HG03575 (cell line): ENCODE measurements around the gene FNBP1L.
"Not testable (repeated sequence)": the region's sequence is repeated elsewhere in the genome, so short reads cannot be mapped to it uniquely, and the experiment has no call there.

Experiments used
- ATAC-seq: cut with Tn5 transposase; IDR thresholded peaks from one replicate; pipeline ENCODE4 v1.9.1; 2021; ENCODE audit not compliant: unreplicated experiment, insufficient number of reproducible peaks, low FRiP score; ENCODE audit errors: extremely low read depth

FNBP1L gene

DNA sequence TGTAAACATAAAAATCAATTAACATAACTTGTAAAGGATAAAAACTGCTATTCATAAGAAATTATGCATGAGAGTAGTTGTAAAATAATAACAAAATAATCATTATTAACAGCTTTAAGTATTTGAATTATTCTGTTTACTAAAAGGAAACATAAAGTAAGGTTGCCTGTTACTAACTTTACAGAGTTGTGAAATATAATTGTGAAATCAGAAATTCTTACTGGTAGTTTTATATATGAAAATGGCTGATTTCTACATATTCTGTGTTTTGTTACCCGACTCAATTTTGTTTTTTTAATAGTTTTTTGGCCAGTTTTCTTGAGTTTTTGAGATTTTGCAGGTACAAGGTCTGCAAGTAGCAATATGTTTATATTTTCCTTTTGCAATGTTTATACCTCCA lies 27.8 kb downstream of the FNBP1L start:
- ATAC-seq: no peak

DNA sequence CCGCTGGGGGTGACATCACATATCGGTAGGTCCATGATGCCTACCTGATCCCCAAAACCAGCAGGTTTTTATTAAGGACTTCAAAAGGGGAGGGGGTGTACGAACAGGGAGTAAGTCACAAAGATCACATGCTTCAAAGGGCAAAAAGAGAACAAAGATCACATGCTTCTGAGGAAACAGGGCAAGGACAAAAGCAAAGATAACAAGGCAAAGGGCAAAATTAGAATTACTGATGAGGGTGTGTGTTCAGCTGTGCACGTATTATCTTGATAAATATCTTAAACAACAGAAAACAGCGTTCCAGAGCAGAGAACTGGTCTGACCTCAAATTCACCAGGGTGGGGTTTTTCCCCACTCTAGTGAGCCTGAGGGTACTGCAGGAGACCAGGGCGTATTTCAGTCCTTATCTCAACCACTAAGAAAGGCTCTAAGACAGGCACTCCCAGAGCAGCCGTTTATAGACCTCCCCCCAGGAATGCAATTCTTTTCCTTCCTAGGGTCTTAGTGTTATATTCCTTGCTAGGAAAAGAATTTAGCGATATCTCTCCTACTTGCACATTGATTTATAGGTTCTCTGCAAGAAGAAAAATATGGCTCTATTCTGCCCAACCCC lies 31.3 kb downstream of the FNBP1L start:
- ATAC-seq: not testable (repeated sequence)

DNA sequence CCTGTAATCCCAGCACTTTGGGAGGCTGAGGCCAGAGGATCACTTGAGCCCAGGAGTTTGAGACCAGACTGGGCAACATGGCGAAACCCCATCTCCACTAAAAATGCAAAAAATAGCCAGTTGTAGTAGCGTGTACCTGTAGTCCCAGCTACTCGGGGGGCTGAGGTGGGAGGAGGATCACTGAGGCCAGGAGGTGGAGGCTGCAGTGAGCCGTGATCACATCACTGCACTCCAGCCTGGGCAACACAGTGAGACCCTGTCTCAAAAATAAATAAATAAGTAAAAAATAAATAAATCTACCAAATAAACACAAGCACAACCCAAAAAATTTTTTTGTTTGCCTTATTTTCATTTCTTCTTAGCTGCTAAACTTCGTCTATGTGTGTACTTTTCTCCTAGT lies 34.0 kb downstream of the FNBP1L start:
- ATAC-seq: not testable (repeated sequence)

DNA sequence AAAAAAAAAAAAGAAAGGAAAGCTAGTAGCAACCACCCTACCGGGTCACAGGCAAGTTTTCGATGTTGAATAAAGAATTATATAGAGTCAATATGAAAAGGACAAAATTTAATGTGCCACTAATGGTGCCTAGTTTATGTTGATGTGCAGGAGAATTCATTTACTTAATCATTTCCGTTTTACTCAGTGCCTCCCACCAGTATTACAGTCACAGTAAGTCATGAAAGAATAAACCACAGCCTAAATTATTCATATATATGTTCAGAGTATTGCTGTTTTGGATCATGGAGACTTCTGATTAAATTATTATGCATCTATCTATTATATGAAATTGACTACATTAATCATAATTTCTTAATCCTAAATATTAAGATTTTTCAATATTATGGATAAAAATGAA lies 35.3 kb downstream of the FNBP1L start:
- no peak for ATAC-seq

DNA sequence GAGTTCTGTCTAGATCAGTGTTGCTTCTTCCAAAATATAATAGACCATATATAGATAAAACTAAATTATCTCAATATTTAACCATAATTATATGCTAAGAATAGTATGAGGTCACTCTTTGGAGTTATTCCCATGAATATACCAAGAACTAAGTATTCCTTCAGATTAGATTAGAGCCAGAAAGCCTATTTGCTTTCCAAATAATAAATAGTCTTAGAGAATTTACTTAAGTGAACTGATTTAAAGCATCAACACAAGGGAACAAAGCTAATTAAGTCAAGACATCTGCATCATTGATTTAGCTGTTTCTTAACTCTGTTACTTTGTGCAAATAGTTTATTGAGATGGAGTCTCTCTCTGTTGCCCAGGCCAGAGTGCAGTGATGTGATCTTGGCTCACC lies 35.7 kb downstream of the FNBP1L start:
- ATAC-seq: no peak

DNA sequence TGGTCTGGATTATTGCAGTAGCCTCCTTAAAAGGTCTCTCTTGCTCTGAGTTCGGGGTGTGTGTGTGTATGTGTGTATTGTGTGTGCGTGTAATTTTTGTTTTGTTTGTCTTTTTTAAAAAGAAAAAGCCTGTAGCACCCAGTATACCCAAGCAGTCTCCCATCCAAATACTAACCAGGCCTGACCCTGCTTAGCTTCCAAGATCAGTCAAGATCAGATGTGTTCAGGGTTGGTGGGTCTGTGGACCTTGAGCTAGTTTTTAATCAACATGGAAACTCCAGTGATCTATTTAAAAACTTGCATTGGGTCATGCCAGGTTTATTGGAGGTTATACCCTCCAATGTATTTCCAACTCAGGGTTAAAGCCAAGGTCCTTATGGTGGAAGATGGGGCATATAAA lies 40.3 kb downstream of the FNBP1L start:
- no peak for ATAC-seq

DNA sequence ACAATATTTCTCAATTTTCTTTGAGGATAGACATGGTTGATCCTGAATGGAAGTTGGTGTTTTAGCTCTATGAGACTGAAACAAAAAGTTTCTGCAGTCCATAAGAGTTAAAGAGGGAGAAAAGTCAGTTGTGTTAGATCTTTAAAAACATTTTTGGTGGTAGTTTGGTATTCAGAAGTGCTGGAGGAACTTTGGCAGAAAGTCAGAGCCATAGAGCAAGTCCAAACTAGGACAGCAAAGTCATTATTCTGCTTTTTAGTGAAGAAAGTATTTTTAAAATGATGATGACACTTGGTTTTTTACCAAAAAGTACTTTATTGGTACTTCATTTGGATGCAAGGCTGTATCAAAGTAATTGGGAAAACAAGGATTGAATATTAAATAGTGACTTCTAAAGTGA lies 41.8 kb downstream of the FNBP1L start:
- no peak for ATAC-seq

DNA sequence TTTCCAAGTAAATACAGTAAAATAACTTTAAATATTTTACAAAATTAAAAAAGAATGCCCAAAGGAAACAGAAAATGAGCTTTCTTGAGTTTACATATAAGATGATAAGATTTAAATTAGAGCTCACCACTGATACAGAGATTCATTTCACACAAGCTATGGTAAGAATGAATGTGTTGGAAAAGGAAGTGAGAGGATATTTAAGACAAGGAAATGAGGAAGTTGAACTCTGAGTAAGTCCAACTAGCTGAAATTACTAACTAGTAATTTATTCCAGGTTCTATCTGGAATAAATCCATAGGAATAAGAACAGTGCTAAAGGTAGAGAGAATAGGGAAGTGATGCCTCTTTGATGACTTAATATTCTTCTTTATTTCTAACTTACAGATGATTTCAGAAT lies 42.4 kb downstream of the FNBP1L start:
- no peak for ATAC-seq

DNA sequence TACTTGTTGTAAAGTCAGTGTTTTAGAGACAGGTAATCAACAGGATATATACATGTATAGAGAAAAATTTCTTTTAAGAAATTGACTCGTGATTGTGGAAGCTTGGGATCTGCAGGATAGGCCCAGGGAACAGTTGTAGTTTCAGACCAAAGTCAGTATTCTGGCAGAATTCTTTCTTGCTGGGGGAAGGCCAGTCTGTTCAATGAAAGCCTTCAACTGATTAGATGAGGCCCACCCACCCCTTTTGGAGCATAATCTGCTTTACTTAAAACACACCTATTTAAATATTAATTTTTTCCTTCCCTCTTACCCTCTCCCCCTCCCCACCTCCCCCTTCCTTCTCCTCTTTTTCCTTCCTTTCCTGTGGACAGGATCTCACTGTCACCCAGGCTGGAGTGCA lies 48.0 kb downstream of the FNBP1L start:
- no peak for ATAC-seq

DNA sequence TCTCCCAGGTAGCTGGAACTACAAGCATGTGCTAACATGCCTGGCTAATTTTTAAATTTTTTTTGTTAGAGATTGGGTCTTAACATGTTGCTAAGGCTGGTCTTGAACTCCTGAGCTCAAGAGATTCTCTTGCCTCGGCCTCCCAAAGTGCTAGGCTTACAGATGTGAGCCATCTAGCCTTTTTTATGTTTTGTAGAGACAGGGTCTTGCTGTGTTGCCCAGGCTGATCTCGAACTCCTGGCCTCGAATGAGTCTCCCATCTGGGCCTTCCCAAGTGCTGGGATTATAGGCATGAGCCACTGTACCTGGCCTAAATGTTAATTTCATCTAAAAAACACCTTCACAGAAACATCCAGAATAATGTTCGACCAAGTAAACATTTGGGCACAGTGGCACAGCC lies 48.6 kb downstream of the FNBP1L start:
- no peak for ATAC-seq

DNA sequence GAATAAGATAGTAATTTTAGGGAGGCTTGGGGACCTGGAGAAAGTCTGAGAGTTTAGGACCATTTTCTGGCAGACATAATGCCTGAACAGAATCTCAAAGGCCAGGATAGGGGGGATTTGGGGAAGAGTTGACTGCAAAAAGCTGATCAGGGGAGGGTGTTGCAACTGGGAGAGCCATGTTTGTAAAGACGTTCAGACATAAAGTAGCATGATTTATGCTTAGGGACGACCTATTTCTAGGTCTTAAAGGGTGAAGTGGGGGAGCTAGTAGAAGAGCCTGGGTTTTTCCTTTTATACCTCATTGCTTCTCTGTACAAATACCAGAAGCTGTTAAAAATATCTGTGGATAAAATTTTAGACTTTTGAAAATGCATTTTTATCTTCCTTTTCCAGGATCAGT lies 51.2 kb downstream of the FNBP1L start:
- no peak for ATAC-seq

DNA sequence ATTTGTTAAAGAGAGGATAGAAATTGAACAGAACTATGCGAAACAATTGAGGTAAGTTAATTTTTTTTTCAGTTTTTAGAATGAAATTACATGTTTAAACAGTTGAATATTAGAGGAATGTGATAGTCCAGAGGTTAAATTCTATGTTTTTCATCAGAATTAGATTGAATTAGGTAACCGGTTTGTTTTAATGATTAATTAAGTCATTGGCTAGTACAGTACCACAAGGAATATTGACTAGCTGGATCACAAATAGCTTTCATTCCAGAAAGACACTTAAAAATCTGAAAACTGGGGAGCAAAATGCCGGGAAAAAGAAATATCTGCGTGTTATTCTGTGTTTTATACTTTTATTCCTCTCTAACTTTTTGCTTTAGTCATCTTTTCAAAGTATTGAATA lies 51.6 kb downstream of the FNBP1L start:
- ATAC-seq: no peak

DNA sequence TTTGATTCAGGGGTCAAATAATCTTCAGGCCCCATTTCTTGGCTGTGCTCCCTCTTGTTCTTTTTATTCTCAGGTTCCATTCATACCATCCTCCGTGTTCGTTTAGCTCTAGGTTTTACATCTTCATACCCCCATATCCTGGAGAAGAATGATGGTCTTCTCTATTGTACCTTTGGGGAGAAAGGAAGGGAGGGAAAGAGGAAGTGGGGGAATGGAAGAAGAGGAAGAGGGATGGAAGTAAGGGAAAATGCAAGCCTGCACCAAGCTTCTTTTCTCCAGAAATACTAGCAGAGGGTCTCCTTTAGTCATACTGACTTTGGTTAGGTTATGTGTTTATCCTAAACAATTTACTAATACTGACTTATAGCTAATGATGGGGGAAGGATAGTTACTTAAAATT lies 52.4 kb downstream of the FNBP1L start:
- no peak for ATAC-seq

DNA sequence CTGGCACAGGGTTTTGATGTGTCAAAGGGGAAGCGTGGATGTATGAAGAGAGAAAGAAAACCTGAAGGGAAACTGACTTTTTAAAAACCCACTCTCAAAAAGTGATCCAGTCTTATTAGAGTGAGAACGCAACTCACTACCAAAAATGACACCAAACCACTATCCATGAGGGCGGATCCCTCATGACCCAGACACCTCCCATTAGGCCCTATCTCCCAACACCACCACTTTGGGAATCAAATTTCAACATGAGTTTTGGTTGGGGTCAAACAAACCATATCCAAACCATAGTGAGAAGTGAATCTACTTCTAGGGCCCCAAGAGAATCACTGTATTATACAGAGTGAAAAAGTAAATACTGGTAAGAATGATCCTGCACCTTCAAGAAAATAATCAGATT lies 53.5 kb downstream of the FNBP1L start:
- no peak for ATAC-seq

DNA sequence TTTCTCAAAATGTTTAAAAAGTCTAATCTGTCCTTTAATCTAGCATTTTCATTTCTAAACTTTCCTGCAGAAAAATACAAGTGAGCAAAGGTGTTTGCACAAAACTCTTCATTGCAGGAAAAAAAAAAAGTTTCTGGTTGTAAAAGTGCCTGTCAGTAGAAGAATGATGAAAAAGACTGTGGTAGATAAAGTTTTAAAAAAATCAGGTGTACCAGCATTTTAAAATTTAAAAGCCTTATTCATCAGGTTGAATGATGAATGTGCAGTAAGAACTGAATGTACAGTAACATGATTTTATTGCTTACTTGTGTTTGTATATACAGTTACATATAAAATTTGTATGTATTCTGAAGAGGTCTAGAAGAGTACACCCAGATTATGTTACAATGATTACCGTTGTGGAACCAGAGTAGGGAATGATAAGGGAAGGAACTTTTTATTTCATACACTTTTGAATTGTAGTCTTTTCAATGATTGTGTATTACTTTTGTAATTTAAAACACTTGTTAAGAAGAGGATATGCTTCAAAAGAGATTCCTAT lies 54.0 kb downstream of the FNBP1L start:
- ATAC-seq: no peak

DNA sequence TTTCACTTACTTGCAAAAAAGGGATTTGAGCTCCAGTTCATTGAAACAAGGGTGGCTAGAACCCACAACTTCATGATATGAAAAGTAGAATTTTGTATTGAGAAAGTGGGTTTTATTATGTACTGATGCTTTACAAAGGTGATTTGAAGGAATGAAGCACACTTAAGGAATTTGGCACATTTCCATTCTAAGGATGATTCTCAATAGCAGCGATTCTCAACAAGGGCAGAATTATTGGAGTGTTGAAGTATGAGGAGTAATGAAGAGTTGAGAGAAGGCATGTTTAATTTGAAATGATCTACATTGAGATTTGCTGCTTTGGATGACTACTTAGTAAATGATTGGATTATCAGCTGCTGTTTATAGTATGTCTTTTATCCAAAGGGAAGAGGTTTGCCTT lies 54.7 kb downstream of the FNBP1L start:
- no peak for ATAC-seq

DNA sequence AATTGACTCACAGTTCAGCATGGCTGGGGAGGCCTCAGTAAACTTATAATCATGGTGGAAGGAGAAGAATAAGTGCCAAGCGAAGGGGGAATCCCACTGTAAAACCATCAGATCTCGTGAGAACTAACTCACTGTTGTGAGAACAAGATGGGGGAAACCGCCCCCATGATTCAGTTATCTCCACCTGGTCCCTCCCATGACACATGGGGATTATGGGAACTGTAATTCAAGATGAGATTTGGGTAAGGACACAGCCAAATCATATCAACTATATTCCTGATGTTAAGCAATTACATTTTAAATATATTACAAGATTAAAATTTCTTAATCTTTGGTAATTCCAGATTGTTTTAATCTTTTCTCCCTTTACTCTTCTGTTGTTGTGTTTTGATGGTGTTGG lies 55.2 kb downstream of the FNBP1L start:
- no peak for ATAC-seq

DNA sequence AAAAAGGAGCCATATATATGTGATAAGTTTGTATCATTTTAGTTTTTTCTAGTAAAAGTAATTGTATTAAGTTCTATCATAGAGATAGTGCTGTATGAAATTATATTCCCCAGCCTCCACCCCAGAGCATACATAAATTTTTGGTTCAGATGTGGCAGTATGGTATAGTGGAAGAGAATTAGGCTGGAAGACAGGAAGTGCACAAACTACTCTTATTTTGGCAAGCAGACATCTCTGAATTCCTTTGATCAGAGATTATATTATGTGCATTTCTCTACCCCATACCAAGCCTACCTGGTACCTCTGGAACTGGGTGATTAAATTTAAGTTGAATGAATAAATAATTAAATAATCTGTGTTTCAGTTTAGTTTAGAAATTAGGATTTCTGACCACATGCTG lies 55.9 kb downstream of the FNBP1L start:
- no peak for ATAC-seq

DNA sequence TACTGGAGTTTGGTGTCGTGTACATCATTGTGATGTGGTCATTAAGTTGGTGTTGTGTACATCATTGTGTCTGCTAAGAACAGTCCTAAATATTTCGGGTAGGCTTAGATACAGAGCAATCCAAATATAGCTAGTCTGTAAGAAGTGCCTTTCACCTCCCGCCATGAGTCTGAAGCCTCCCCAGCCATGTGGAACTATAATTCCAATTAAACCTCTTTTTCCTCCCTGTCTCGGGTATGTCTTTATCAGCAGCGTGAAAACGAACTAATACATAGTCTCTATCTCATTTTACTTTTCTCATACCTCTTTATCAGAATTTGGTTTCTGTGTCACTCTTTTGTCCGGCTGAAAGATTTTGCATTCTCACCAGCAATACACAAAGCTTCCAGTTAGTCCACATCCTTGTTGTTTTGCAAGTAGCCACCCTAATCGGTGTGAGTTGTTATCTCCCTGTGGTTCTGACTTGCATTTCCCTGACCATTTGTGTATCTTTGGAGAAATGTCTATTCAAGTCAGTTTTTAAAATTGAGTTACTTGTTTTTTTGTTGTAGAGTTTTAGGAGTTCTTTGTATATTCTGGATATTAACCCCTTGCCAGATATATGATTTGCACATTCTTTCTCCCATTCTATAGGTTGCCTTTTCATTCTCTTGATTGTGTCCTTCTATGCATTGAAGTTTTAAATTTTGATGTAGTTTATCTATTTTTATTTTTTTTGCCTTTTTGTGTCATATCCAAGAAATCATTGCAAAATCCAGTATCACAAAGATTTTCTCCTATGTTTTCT lies 56.5 kb downstream of the FNBP1L start:
- ATAC-seq: no peak

DNA sequence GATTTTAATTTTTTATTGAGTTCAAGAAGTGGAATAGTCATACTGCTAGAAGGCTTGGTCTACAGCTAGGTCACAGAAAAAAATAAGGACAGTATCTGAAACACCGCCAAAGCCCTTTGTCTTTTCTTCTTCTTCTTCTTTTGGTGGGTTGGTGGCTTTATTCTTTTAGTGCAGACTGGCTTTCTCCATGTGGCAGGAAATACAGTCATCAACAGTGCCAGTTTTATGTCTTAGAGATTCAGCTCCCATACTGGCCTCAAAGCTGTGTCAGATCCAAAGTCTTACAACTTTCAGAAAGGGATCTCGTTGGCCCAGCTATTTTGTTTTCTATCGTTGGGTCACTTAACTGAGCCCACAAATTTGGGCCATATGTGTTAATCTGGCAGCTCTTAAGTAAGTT lies 58.2 kb downstream of the FNBP1L start:
- ATAC-seq: no peak

DNA sequence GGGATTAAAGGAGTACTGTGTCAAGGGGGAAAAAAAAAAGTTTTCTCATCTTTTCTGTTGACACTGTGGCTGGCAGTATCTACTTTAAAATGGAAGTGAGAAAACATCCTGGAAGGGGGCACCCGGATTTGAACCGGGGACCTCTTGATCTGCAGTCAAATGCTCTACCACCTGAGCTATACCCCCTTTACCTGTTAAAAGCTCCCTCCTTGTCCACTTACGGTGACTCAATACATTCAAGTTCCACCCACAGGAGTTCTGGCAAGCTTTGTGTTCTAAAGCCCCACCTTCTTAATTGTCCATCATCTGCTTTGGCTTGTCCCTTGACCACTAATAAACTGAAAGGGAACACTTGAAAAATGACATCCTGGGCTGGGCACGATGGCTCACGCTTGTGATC lies 68.2 kb downstream of the FNBP1L start:
- ATAC-seq: no peak
